GM10266 (cell line): ENCODE results near the gene ARL14.

Experiments used
- DNase-seq: peaks from one replicate; pipeline ENCODE4 v3.0.0; 2012; ENCODE audit errors: extremely low spot score
- CTCF ChIP-seq: IDR thresholded peaks from 2 replicates; pipeline ENCODE4 v1.5.1; 2012; ENCODE audit warnings: mild to moderate bottlenecking, low read depth; ENCODE audit not compliant: control insufficient read depth, insufficient read depth; ENCODE audit errors: missing control alignments

Gene ARL14

DNA sequence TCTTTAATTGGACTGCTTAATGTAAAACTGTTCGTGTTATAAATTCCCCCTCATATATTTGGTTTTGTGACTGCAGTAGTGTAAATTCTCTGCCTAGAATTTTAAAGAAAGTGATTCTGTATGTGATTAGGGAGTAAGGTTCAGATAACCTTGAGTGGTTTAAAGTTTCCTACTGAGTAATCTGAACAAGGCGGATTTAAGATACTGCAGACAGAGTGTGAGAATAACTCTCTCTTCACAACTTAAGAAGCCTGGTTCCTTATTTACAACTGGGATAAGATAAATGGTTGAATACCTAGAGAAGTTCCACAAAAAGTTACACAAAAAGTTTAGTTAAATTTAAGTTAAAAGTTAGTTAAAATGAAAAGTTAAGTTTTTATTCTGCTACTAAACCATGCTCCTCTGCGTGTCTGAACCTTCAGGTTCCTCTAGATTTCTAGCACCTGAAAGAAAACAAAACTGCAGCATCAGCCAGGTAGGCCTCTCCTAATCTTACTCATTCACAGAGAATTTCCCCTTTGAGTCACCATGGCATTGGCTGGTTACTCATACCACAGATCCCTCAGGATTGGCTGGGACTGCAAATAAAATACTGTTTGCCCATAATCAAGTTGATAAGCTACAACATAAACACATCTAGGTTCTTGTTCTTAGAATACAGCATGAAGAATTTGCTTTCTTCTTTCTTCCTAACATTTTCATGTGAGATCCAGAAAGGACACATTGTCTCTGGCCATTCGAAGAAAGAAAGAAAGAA is at the start of gene ARL14:
Gene ARL14, plus strand, starts transcription at position 614 of the 757 bp plus-strand sequence. CDS start 187 bp downstream, outside the sequence.
- no peak for DNase-seq
- TF ChIP-seq CTCF = no peak

GRCh38 chr3:160629491-160629890 is 47.5 kb upstream of the ARL14 start:
- no peak for DNase-seq
- TF ChIP-seq CTCF = no peak

DNA sequence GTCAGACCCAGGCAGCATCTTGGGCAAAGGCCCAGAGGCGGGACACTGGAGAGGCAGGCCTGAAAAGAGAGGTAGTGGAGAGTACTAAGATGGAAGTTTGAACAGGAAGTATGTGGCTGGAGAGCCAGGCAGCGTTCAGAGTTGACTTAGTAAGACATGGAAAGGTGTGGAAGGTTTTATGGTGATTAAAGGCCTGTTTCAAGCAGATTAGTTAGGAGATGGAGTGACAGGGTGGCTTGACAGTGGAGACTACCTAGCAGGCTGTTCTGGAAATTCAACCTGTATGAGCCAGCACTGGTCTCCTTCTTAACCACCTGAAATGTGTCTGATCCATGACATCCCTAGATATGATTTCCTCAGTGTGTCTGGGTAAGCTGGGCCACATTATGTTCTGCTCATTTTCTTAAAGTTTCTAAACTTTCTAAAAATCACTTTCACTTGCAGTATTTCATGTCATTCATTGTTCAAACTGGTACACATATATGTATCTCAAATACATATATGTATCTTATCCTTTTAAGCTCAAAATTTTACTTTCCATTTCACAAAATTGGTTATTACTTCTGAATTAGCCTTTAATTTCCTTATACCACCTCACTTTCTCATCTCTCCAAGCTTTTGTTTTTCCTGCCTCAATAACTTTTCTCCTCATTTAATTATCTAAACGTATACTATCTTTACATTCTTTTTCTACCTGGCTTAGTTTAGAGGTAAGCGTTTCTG is 43.4 kb upstream of the ARL14 start:
- no peak for TF ChIP-seq CTCF
- no peak for DNase-seq

DNA sequence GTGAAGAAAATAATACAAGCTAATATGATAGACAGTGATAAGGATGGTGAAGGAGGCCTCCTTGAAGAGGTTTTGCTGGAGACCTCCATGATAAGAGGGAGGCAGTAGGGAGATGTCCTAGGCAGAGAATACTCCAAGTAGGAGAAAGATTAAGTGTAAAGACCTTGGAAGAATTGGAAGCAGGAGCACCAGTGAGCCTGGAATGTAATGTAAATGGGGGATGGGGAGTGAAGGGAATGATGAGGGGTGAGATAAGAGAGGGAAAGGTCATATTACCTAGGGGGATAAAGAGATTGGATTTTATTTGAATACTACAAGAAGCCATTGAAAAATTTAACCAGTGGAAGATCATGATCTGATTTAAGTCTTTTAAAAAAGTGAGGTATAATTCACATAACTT is 41.7 kb upstream of the ARL14 start:
- TF ChIP-seq CTCF = no peak
- no peak for DNase-seq

- DNase-seq = no peak
- TF ChIP-seq CTCF = no peak
These were observed 39.9 kb upstream of the ARL14 start for GRCh38 chr3:160637086-160637485.

DNA sequence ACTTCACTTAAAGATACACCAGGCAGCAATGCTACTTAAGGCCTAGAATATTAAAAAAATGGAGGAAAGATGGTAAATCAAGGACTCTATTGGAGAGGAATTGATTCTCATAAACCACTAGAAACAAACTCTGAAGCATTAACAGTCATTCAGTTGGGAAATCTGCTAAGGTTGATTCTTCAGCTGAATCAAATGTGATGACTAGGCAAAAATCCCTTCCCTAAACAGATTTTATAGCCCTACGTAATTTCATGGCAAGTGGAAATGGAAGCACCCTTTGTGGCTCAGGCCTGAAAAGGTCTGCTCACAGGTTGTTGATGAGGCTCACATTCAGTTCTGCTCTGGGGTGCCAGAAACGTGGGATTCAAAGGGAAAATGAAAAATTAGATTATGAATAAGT is 38.8 kb upstream of the ARL14 start:
- DNase-seq = no peak
- TF ChIP-seq CTCF = no peak
